Large intestine (tissue), 3 donors: ENCODE data around the gene SMIM24. TPM values are rescaled to one million over a fixed set of nuclear protein-coding genes. Genes with fewer than 3 reads are reported as not detected.
A peak's percentile ranks its signal among the peaks of the same experiment; 100 is the strongest.

Experiments used
- DNase-seq, 2 donors: peaks; one replicate each; pipeline versions ENCODE4 v3.0.0 to v3.0.0-alpha.2; 2013
- H3K27ac ChIP-seq: one replicate; pipeline ENCODE4 v1.5.1; 2013; ENCODE audit warnings: low read length
- H3K27me3 ChIP-seq: 2 replicates; pipeline ENCODE4 v1.6.1; 2013; ENCODE audit warnings: low read length; ENCODE audit not compliant: control insufficient read depth, insufficient read depth
- H3K36me3 ChIP-seq: 2 replicates; pipeline ENCODE4 v1.6.1; 2013; ENCODE audit warnings: low read length; ENCODE audit not compliant: control insufficient read depth, insufficient read depth
- H3K4me1 ChIP-seq: one replicate; pipeline ENCODE4 v1.6.1; 2013; ENCODE audit warnings: low read length; ENCODE audit not compliant: control insufficient read depth, insufficient read depth
- H3K4me3 ChIP-seq: one replicate; pipeline ENCODE4 v1.5.1; 2013; ENCODE audit warnings: low read length
- H3K9me3 ChIP-seq: one replicate; pipeline ENCODE4 v1.6.1; 2013; ENCODE audit warnings: mild to moderate bottlenecking, low read depth, low read length, moderate library complexity; ENCODE audit not compliant: control insufficient read depth
- WGBS: methylation state at CpG from one replicate; pipeline ENCODE4 v1.1.5; 2013; ENCODE audit warnings: low lambda C conversion rate; ENCODE audit not compliant: insufficient coverage; 5-methylcytosine and 5-hydroxymethylcytosine counted together
- polyA plus RNA-seq: library from polyadenylated mRNA; unstranded; fragments of 120-200 nt; gene quantifications from one replicate; pipeline ENCODE4 v1.2.1, GENCODE V29; 2013

The SMIM24 gene
- polyA plus RNA-seq, 1 donor = 625 TPM

- Histone ChIP-seq H3K9me3 (peaks cover 2% of the 10 kb centered on the region), H3K4me1 (peaks cover 9% of the 10 kb centered on the region), H3K36me3 (peaks cover 75% of the 10 kb centered on the region), H3K4me3 (no peak overlapping the region), H3K27me3 (no peaks in the 10 kb centered on the region), H3K27ac (no peak overlapping the region)
- 93% methylated on average over 2 of the region's 33 CpGs for WGBS
- no peak for DNase-seq
These were observed 43.9 kb upstream of the SMIM24 start for GRCh38 chr19:3524078-3524842.

GRCh38 chr19:3523361-3524077 is 43.2 kb upstream of the SMIM24 start:
- Histone ChIP-seq H3K4me3 (no peak overlapping the region), H3K27ac (no peak overlapping the region), H3K4me1 (peaks cover 9% of the 10 kb centered on the region), H3K36me3 (peaks cover 79% of the 10 kb centered on the region), H3K27me3 (no peaks in the 10 kb centered on the region), H3K9me3 (peaks cover 2% of the 10 kb centered on the region)
- no CpG with 5 or more reads among the region's 21 CpGs for WGBS
- no peak for DNase-seq

GRCh38 chr19:3522421-3523360 is 42.4 kb upstream of the SMIM24 start:
- peaks cover 9% of the 10 kb centered on the region for H3K4me1 ChIP-seq
- DNase-seq = no peak
- H3K9me3 ChIP-seq = no peaks in the 10 kb centered on the region
- H3K27me3 ChIP-seq = no peaks in the 10 kb centered on the region
- no CpG with 5 or more reads among the region's 40 CpGs for WGBS
- no peak overlapping the region for H3K4me3 ChIP-seq
- no peak overlapping the region for H3K27ac ChIP-seq
- H3K36me3 ChIP-seq = peaks cover 71% of the 10 kb centered on the region

GRCh38 chr19:3521104-3521445 is 40.8 kb upstream of the SMIM24 start:
- WGBS = 67% methylated on average over 1 of the region's 7 CpGs
- DNase-seq = no peak
- peak overlapping the region; percentile 15 for H3K27ac ChIP-seq
- no peaks in the 10 kb centered on the region for H3K27me3 ChIP-seq
- H3K4me1 ChIP-seq = peaks cover 9% of the 10 kb centered on the region
- H3K9me3 ChIP-seq = no peaks in the 10 kb centered on the region
- peaks cover 55% of the 10 kb centered on the region for H3K36me3 ChIP-seq
- no peak overlapping the region for H3K4me3 ChIP-seq

GRCh38 chr19:3520166-3521103 is 40.1 kb upstream of the SMIM24 start:
- no peak overlapping the region for H3K4me3 ChIP-seq
- no peaks in the 10 kb centered on the region for H3K9me3 ChIP-seq
- H3K27ac ChIP-seq = peak overlapping the region; percentile 33
- H3K36me3 ChIP-seq = peaks cover 50% of the 10 kb centered on the region
- peaks cover 9% of the 10 kb centered on the region for H3K4me1 ChIP-seq
- DNase-seq = peak in 1 of 2 donors; percentile 73
- WGBS = no CpG with 5 or more reads among the region's 37 CpGs
- no peaks in the 10 kb centered on the region for H3K27me3 ChIP-seq

- Histone ChIP-seq H3K36me3 (peaks cover 45% of the 10 kb centered on the region), H3K4me3 (no peak overlapping the region), H3K4me1 (peaks cover 9% of the 10 kb centered on the region), H3K9me3 (no peaks in the 10 kb centered on the region), H3K27ac (no peak overlapping the region), H3K27me3 (no peaks in the 10 kb centered on the region)
- no peak for DNase-seq
- no CpG with 5 or more reads among the region's 18 CpGs for WGBS
These were observed 38.8 kb upstream of the SMIM24 start for GRCh38 chr19:3519126-3519525.

- no CpG with 5 or more reads among the region's 2 CpGs for WGBS
- H3K36me3 ChIP-seq = peaks cover 44% of the 10 kb centered on the region
- no peak overlapping the region for H3K4me3 ChIP-seq
- DNase-seq = no peak
- H3K27me3 ChIP-seq = no peaks in the 10 kb centered on the region
- H3K9me3 ChIP-seq = no peaks in the 10 kb centered on the region
- H3K27ac ChIP-seq = no peak overlapping the region
- H3K4me1 ChIP-seq = peaks cover 9% of the 10 kb centered on the region
These were observed 38.3 kb upstream of the SMIM24 start for GRCh38 chr19:3518659-3519058.

GRCh38 chr19:3518255-3518654 is 37.9 kb upstream of the SMIM24 start:
- Histone ChIP-seq H3K36me3 (peaks cover 44% of the 10 kb centered on the region), H3K4me3 (no peak overlapping the region), H3K9me3 (no peaks in the 10 kb centered on the region), H3K27me3 (no peaks in the 10 kb centered on the region), H3K27ac (no peak overlapping the region), H3K4me1 (peaks cover 9% of the 10 kb centered on the region)
- DNase-seq = no peak
- WGBS = no CpG with 5 or more reads among the region's 10 CpGs

- WGBS = 100% methylated on average over 1 of the region's 2 CpGs
- Histone ChIP-seq H3K36me3 (peaks cover 40% of the 10 kb centered on the region), H3K27ac (no peak overlapping the region), H3K4me3 (no peak overlapping the region), H3K27me3 (no peaks in the 10 kb centered on the region), H3K9me3 (no peaks in the 10 kb centered on the region), H3K4me1 (peaks cover 9% of the 10 kb centered on the region)
- no peak for DNase-seq
These were observed 37.3 kb upstream of the SMIM24 start for GRCh38 chr19:3517638-3518037.
